H9 (cell line): ENCODE data around the gene CORO7. TPM values are rescaled to one million over a fixed set of nuclear protein-coding genes. Genes with fewer than 3 reads are reported as not detected.

Source experiments
- DNase-seq: peaks from one replicate; pipeline ENCODE4 v3.0.0-alpha.2; 2017
- H2AFZ ChIP-seq: one replicate; pipeline ENCODE4 v1.6.1; 2013; ENCODE audit warnings: mild to moderate bottlenecking, low read length, control low read depth, moderate library complexity
- H2AK5ac ChIP-seq: 2 replicates; pipeline ENCODE4 v1.6.1; 2013; ENCODE audit warnings: low read length, control low read depth, mixed read lengths; ENCODE audit not compliant: insufficient read length
- H2BK120ac ChIP-seq: one replicate; pipeline ENCODE4 v1.6.1; 2013; ENCODE audit warnings: low read depth, mild to moderate bottlenecking, low read length, control low read depth, inconsistent platforms; ENCODE audit not compliant: poor library complexity, severe bottlenecking
- H2BK12ac ChIP-seq: 2 replicates; pipeline ENCODE4 v1.6.1; 2013; ENCODE audit warnings: low read length, control low read depth, mixed read lengths, low read depth; ENCODE audit not compliant: insufficient read length
- H2BK15ac ChIP-seq: 2 replicates; pipeline ENCODE4 v1.6.1; 2013; ENCODE audit warnings: low read depth, low read length, control low read depth
- H2BK20ac ChIP-seq: one replicate; pipeline ENCODE4 v1.6.1; 2013; ENCODE audit warnings: low read depth, mild to moderate bottlenecking, low read length, control low read depth, inconsistent platforms; ENCODE audit not compliant: poor library complexity, severe bottlenecking
- H2BK5ac ChIP-seq: 2 replicates; pipeline ENCODE4 v1.6.1; 2013; ENCODE audit warnings: low read length, control low read depth, mixed read lengths; ENCODE audit not compliant: insufficient read length
- H3K14ac ChIP-seq: 2 replicates; pipeline ENCODE4 v1.6.1; 2013; ENCODE audit warnings: low read length, control low read depth; ENCODE audit not compliant: insufficient read depth
- H3K18ac ChIP-seq: 2 replicates; pipeline ENCODE4 v1.6.1; 2013; ENCODE audit warnings: low read depth, mild to moderate bottlenecking, mixed read lengths, low read length, control low read depth; ENCODE audit not compliant: insufficient read length
- H3K23ac ChIP-seq: 2 replicates; pipeline ENCODE4 v1.6.1; 2013; ENCODE audit warnings: low read length, control low read depth, mixed read lengths, low read depth; ENCODE audit not compliant: insufficient read length
- H3K23me2 ChIP-seq: 2 replicates; pipeline ENCODE4 v1.6.1; 2013; ENCODE audit warnings: low read depth, mild to moderate bottlenecking, mixed read lengths, low read length, control low read depth; ENCODE audit not compliant: insufficient read length, poor library complexity, severe bottlenecking
- H3K27ac ChIP-seq: 2 replicates; pipeline ENCODE4 v1.5.1; 2013; ENCODE audit warnings: low read length, control low read depth, mixed read lengths, low read depth; ENCODE audit not compliant: insufficient read length
- H3K27me3 ChIP-seq: 2 replicates; pipeline ENCODE4 v1.6.1; 2013; ENCODE audit warnings: low read length, control low read depth, inconsistent platforms; ENCODE audit not compliant: insufficient read depth
- H3K4ac ChIP-seq: 2 replicates; pipeline ENCODE4 v1.6.1; 2013; ENCODE audit warnings: low read depth, mild to moderate bottlenecking, control low read depth, inconsistent platforms, low read length, moderate library complexity
- H3K4me1 ChIP-seq: 2 replicates; pipeline ENCODE4 v1.6.1; 2013; ENCODE audit warnings: low read length, control low read depth, inconsistent platforms; ENCODE audit not compliant: insufficient read depth
- H3K4me2 ChIP-seq: 2 replicates; pipeline ENCODE4 v1.6.1; 2013; ENCODE audit warnings: low read length, control low read depth, mixed read lengths; ENCODE audit not compliant: insufficient read length, insufficient read depth
- H3K56ac ChIP-seq: 2 replicates; pipeline ENCODE4 v1.6.1; 2013; ENCODE audit warnings: low read depth, mild to moderate bottlenecking, mixed read lengths, low read length, control low read depth; ENCODE audit not compliant: insufficient read length
- H3K79me1 ChIP-seq: 2 replicates; pipeline ENCODE4 v1.6.1; 2013; ENCODE audit warnings: low read depth, mild to moderate bottlenecking, moderate library complexity, low read length, control low read depth, inconsistent platforms; ENCODE audit not compliant: insufficient read depth, poor library complexity, severe bottlenecking
- H3K79me2 ChIP-seq: 2 replicates; pipeline ENCODE4 v1.6.1; 2013; ENCODE audit warnings: low read length, control low read depth, inconsistent platforms; ENCODE audit not compliant: insufficient read depth
- H3K9ac ChIP-seq: 2 replicates; pipeline ENCODE4 v1.6.1; 2013; ENCODE audit warnings: low read length, control low read depth, mixed read lengths; ENCODE audit not compliant: insufficient read length; ENCODE audit errors: extremely low read depth
- H3K9me3 ChIP-seq: one replicate; pipeline ENCODE4 v1.6.1; 2013; ENCODE audit warnings: low read depth, low read length, inconsistent platforms; ENCODE audit not compliant: control insufficient read depth
- H3T11ph ChIP-seq: one replicate; pipeline ENCODE4 v1.6.1; 2013; ENCODE audit warnings: mild to moderate bottlenecking, low read length, control low read depth, inconsistent platforms
- H4K20me1 ChIP-seq: one replicate; pipeline ENCODE4 v1.6.1; 2013; ENCODE audit not compliant: control insufficient read depth, insufficient read length, insufficient read depth
- H4K5ac ChIP-seq: 2 replicates; pipeline ENCODE4 v1.6.1; 2013; ENCODE audit warnings: low read depth, mild to moderate bottlenecking, mixed read lengths, low read length, control low read depth; ENCODE audit not compliant: insufficient read length
- H4K8ac ChIP-seq: replicated peaks from 2 replicates; pipeline ENCODE4 v1.6.1; 2013; ENCODE audit warnings: low read length, control low read depth, mixed read lengths, low read depth; ENCODE audit not compliant: insufficient read length
- H4K91ac ChIP-seq: 2 replicates; pipeline ENCODE4 v1.6.1; 2013; ENCODE audit warnings: low read depth, mild to moderate bottlenecking, moderate library complexity, mixed read lengths, low read length, control low read depth; ENCODE audit not compliant: insufficient read length
- H3K27ac Mint-ChIP-seq, 3 experiments: 2 replicates in 2 of 3; 3 replicates in 1 of 3; pipeline ENCODE4 v1.8.0; 2020 to 2021; ENCODE audit warnings: mixed read lengths in 3 of 3, mild to moderate bottlenecking in 1 of 3, moderate library complexity in 1 of 3
- H3K27me3 Mint-ChIP-seq: 2 replicates; pipeline ENCODE4 v1.8.0; 2021; ENCODE audit warnings: low read depth, mild to moderate bottlenecking, moderate library complexity, mixed read lengths
- H3K36me3 Mint-ChIP-seq, 3 experiments: 2 replicates in 2 of 3; 3 replicates in 1 of 3; pipeline ENCODE4 v1.8.0; 2020 to 2021; ENCODE audit warnings: low read depth in 3 of 3, mixed read lengths in 3 of 3; ENCODE audit not compliant: insufficient read depth in 1 of 3
- H3K4me1 Mint-ChIP-seq, 2 experiments: 2 replicates each; pipeline ENCODE4 v1.8.0; 2020; ENCODE audit warnings: mixed read lengths in 2 of 2
- H3K4me3 Mint-ChIP-seq, 2 experiments: 2 replicates in 1 of 2; 3 replicates in 1 of 2; pipeline ENCODE4 v1.8.0; 2020 to 2021; ENCODE audit warnings: mild to moderate bottlenecking in 2 of 2, mixed read lengths in 2 of 2, moderate library complexity in 1 of 2
- H3K9me3 Mint-ChIP-seq, 2 experiments: 2 replicates in 1 of 2; 3 replicates in 1 of 2; pipeline ENCODE4 v1.8.0; 2020; ENCODE audit warnings: mild to moderate bottlenecking in 2 of 2, mixed read lengths in 2 of 2, moderate library complexity in 1 of 2
- CTCF ChIP-seq: fragments of 200-600 bp; sonication (generic); conservative IDR thresholded peaks from 3 replicates; pipeline ENCODE4 v1.8.0; 2021; ENCODE audit warnings: antibody characterized with exemption, mild to moderate bottlenecking
- WGBS: extraction: QIAGEN DNeasy Blood & Tissue Kit; methylation state at CpG from one replicate; pipeline ENCODE4 v1.1.7; 2013; ENCODE audit warnings: missing lambda C conversion rate, low lambda C conversion rate, mixed read lengths; ENCODE audit not compliant: insufficient read length; ENCODE audit errors: extremely low coverage; 5-methylcytosine and 5-hydroxymethylcytosine counted together
- total RNA-seq: library from RNA; stranded (reverse); gene quantifications from 2 replicates; pipeline ENCODE4 v1.2.1, GENCODE V29; 2021

The CORO7 gene
- total RNA-seq, 1 experiment from 2014 or later, result 38.4 TPM

- no peaks in the 10 kb centered on the region for H3K9me3 ChIP-seq
- no peak overlapping the region for H4K91ac ChIP-seq
- H3K23me2 ChIP-seq, result no peaks in the 10 kb centered on the region
- H3K79me1 ChIP-seq, result no peaks in the 10 kb centered on the region
- no peak overlapping the region for H3K56ac ChIP-seq
- H2BK12ac ChIP-seq, result no peak overlapping the region
- WGBS, result no CpG with 5 or more reads among the region's 4 CpGs
- H4K8ac ChIP-seq, result no peak overlapping the region
- H3K18ac ChIP-seq, result no peak overlapping the region
- H4K5ac ChIP-seq, result no peak overlapping the region
- no peak overlapping the region for H3K9ac ChIP-seq
- H2BK120ac ChIP-seq, result no peak overlapping the region
- H3K79me2 ChIP-seq, result no peaks in the 10 kb centered on the region
- no peak overlapping the region for H3K4ac ChIP-seq
- H3K4me1 Mint-ChIP-seq, result no peaks in the 10 kb centered on the region
- TF ChIP-seq CTCF, result no peak
- no peaks in the 10 kb centered on the region for H3K27me3 Mint-ChIP-seq
- no peaks in the 10 kb centered on the region for H3K9me3 Mint-ChIP-seq
- H3K27ac ChIP-seq, result no peak overlapping the region
- H3K23ac ChIP-seq, result no peak overlapping the region
- no peak overlapping the region for H2AK5ac ChIP-seq
- H3T11ph ChIP-seq, result no peak overlapping the region
- peaks cover 29 to 70% (median 56%) of the 10 kb centered on the region in 3 experiments; a peak in 6 of 7 replicates for H3K36me3 Mint-ChIP-seq
- H3K4me2 ChIP-seq, result no peak overlapping the region
- no peaks in the 10 kb centered on the region for H3K4me1 ChIP-seq
- no peak overlapping the region for H3K14ac ChIP-seq
- no peaks in the 10 kb centered on the region for H3K27me3 ChIP-seq
- H2BK20ac ChIP-seq, result no peak overlapping the region
- H2BK15ac ChIP-seq, result no peak overlapping the region
- H4K20me1 ChIP-seq, result no peaks in the 10 kb centered on the region
- no peak overlapping the region for H2BK5ac ChIP-seq
- peak overlapping the region in 1 of 3 experiments; percentile 24; a peak in 3 of 7 replicates for H3K27ac Mint-ChIP-seq
- DNase-seq, result no peak
- no peak overlapping the region for H2AFZ ChIP-seq
- no peak overlapping the region for H3K4me3 Mint-ChIP-seq
Observed at GRCh38 chr16:4433228-4433627, 16.8 kb upstream of the CORO7 start.
